H9 (cell line): ENCODE measurements around the gene ANTXRL. TPM values are rescaled to one million over a fixed set of nuclear protein-coding genes. Genes with fewer than 3 reads are reported as not detected.
"Not testable (repeated sequence)": the region's sequence is repeated elsewhere in the genome, so short reads cannot be mapped to it uniquely, and the experiment has no call there.

Experiments used
- DNase-seq: peaks from one replicate; pipeline ENCODE4 v3.0.0-alpha.2; 2017
- H2AFZ ChIP-seq: one replicate; pipeline ENCODE4 v1.6.1; 2013; ENCODE audit warnings: mild to moderate bottlenecking, low read length, control low read depth, moderate library complexity
- H2AK5ac ChIP-seq: 2 replicates; pipeline ENCODE4 v1.6.1; 2013; ENCODE audit warnings: low read length, control low read depth, mixed read lengths; ENCODE audit not compliant: insufficient read length
- H2BK120ac ChIP-seq: one replicate; pipeline ENCODE4 v1.6.1; 2013; ENCODE audit warnings: low read depth, mild to moderate bottlenecking, low read length, control low read depth, inconsistent platforms; ENCODE audit not compliant: poor library complexity, severe bottlenecking
- H2BK12ac ChIP-seq: 2 replicates; pipeline ENCODE4 v1.6.1; 2013; ENCODE audit warnings: low read length, control low read depth, mixed read lengths, low read depth; ENCODE audit not compliant: insufficient read length
- H2BK15ac ChIP-seq: 2 replicates; pipeline ENCODE4 v1.6.1; 2013; ENCODE audit warnings: low read depth, low read length, control low read depth
- H2BK20ac ChIP-seq: one replicate; pipeline ENCODE4 v1.6.1; 2013; ENCODE audit warnings: low read depth, mild to moderate bottlenecking, low read length, control low read depth, inconsistent platforms; ENCODE audit not compliant: poor library complexity, severe bottlenecking
- H2BK5ac ChIP-seq: 2 replicates; pipeline ENCODE4 v1.6.1; 2013; ENCODE audit warnings: low read length, control low read depth, mixed read lengths; ENCODE audit not compliant: insufficient read length
- H3K14ac ChIP-seq: 2 replicates; pipeline ENCODE4 v1.6.1; 2013; ENCODE audit warnings: low read length, control low read depth; ENCODE audit not compliant: insufficient read depth
- H3K18ac ChIP-seq: 2 replicates; pipeline ENCODE4 v1.6.1; 2013; ENCODE audit warnings: low read depth, mild to moderate bottlenecking, mixed read lengths, low read length, control low read depth; ENCODE audit not compliant: insufficient read length
- H3K23ac ChIP-seq: 2 replicates; pipeline ENCODE4 v1.6.1; 2013; ENCODE audit warnings: low read length, control low read depth, mixed read lengths, low read depth; ENCODE audit not compliant: insufficient read length
- H3K23me2 ChIP-seq: 2 replicates; pipeline ENCODE4 v1.6.1; 2013; ENCODE audit warnings: low read depth, mild to moderate bottlenecking, mixed read lengths, low read length, control low read depth; ENCODE audit not compliant: insufficient read length, poor library complexity, severe bottlenecking
- H3K27ac ChIP-seq: 2 replicates; pipeline ENCODE4 v1.5.1; 2013; ENCODE audit warnings: low read length, control low read depth, mixed read lengths, low read depth; ENCODE audit not compliant: insufficient read length
- H3K27me3 ChIP-seq: 2 replicates; pipeline ENCODE4 v1.6.1; 2013; ENCODE audit warnings: low read length, control low read depth, inconsistent platforms; ENCODE audit not compliant: insufficient read depth
- H3K4ac ChIP-seq: 2 replicates; pipeline ENCODE4 v1.6.1; 2013; ENCODE audit warnings: low read depth, mild to moderate bottlenecking, control low read depth, inconsistent platforms, low read length, moderate library complexity
- H3K4me1 ChIP-seq: 2 replicates; pipeline ENCODE4 v1.6.1; 2013; ENCODE audit warnings: low read length, control low read depth, inconsistent platforms; ENCODE audit not compliant: insufficient read depth
- H3K4me2 ChIP-seq: 2 replicates; pipeline ENCODE4 v1.6.1; 2013; ENCODE audit warnings: low read length, control low read depth, mixed read lengths; ENCODE audit not compliant: insufficient read length, insufficient read depth
- H3K56ac ChIP-seq: 2 replicates; pipeline ENCODE4 v1.6.1; 2013; ENCODE audit warnings: low read depth, mild to moderate bottlenecking, mixed read lengths, low read length, control low read depth; ENCODE audit not compliant: insufficient read length
- H3K79me1 ChIP-seq: 2 replicates; pipeline ENCODE4 v1.6.1; 2013; ENCODE audit warnings: low read depth, mild to moderate bottlenecking, moderate library complexity, low read length, control low read depth, inconsistent platforms; ENCODE audit not compliant: insufficient read depth, poor library complexity, severe bottlenecking
- H3K79me2 ChIP-seq: 2 replicates; pipeline ENCODE4 v1.6.1; 2013; ENCODE audit warnings: low read length, control low read depth, inconsistent platforms; ENCODE audit not compliant: insufficient read depth
- H3K9ac ChIP-seq: 2 replicates; pipeline ENCODE4 v1.6.1; 2013; ENCODE audit warnings: low read length, control low read depth, mixed read lengths; ENCODE audit not compliant: insufficient read length; ENCODE audit errors: extremely low read depth
- H3K9me3 ChIP-seq: one replicate; pipeline ENCODE4 v1.6.1; 2013; ENCODE audit warnings: low read depth, low read length, inconsistent platforms; ENCODE audit not compliant: control insufficient read depth
- H3T11ph ChIP-seq: one replicate; pipeline ENCODE4 v1.6.1; 2013; ENCODE audit warnings: mild to moderate bottlenecking, low read length, control low read depth, inconsistent platforms
- H4K20me1 ChIP-seq: one replicate; pipeline ENCODE4 v1.6.1; 2013; ENCODE audit not compliant: control insufficient read depth, insufficient read length, insufficient read depth
- H4K5ac ChIP-seq: 2 replicates; pipeline ENCODE4 v1.6.1; 2013; ENCODE audit warnings: low read depth, mild to moderate bottlenecking, mixed read lengths, low read length, control low read depth; ENCODE audit not compliant: insufficient read length
- H4K8ac ChIP-seq: replicated peaks from 2 replicates; pipeline ENCODE4 v1.6.1; 2013; ENCODE audit warnings: low read length, control low read depth, mixed read lengths, low read depth; ENCODE audit not compliant: insufficient read length
- H4K91ac ChIP-seq: 2 replicates; pipeline ENCODE4 v1.6.1; 2013; ENCODE audit warnings: low read depth, mild to moderate bottlenecking, moderate library complexity, mixed read lengths, low read length, control low read depth; ENCODE audit not compliant: insufficient read length
- H3K27ac Mint-ChIP-seq, 3 experiments: 2 replicates in 2 of 3; 3 replicates in 1 of 3; pipeline ENCODE4 v1.8.0; 2020 to 2021; ENCODE audit warnings: mixed read lengths in 3 of 3, mild to moderate bottlenecking in 1 of 3, moderate library complexity in 1 of 3
- H3K27me3 Mint-ChIP-seq: 2 replicates; pipeline ENCODE4 v1.8.0; 2021; ENCODE audit warnings: low read depth, mild to moderate bottlenecking, moderate library complexity, mixed read lengths
- H3K36me3 Mint-ChIP-seq, 3 experiments: 2 replicates in 2 of 3; 3 replicates in 1 of 3; pipeline ENCODE4 v1.8.0; 2020 to 2021; ENCODE audit warnings: low read depth in 3 of 3, mixed read lengths in 3 of 3; ENCODE audit not compliant: insufficient read depth in 1 of 3
- H3K4me1 Mint-ChIP-seq, 2 experiments: 2 replicates each; pipeline ENCODE4 v1.8.0; 2020; ENCODE audit warnings: mixed read lengths in 2 of 2
- H3K4me3 Mint-ChIP-seq, 2 experiments: 2 replicates in 1 of 2; 3 replicates in 1 of 2; pipeline ENCODE4 v1.8.0; 2020 to 2021; ENCODE audit warnings: mild to moderate bottlenecking in 2 of 2, mixed read lengths in 2 of 2, moderate library complexity in 1 of 2
- H3K9me3 Mint-ChIP-seq, 2 experiments: 2 replicates in 1 of 2; 3 replicates in 1 of 2; pipeline ENCODE4 v1.8.0; 2020; ENCODE audit warnings: mild to moderate bottlenecking in 2 of 2, mixed read lengths in 2 of 2, moderate library complexity in 1 of 2
- WGBS: extraction: QIAGEN DNeasy Blood & Tissue Kit; methylation state at CpG from one replicate; pipeline ENCODE4 v1.1.7; 2013; ENCODE audit warnings: missing lambda C conversion rate, low lambda C conversion rate, mixed read lengths; ENCODE audit not compliant: insufficient read length; ENCODE audit errors: extremely low coverage; 5-methylcytosine and 5-hydroxymethylcytosine counted together
- total RNA-seq: library from RNA; stranded (reverse); gene quantifications from 2 replicates; pipeline ENCODE4 v1.2.1, GENCODE V29; 2021

The ANTXRL gene
- total RNA-seq, 1 experiment from 2014 or later = not detected

GRCh38 chr10:46379233-46379848 lies 92.5 kb downstream of the ANTXRL start:
- H3K14ac ChIP-seq, H3K9me3 ChIP-seq, H3K4me1 ChIP-seq, DNase-seq, H3K27me3 ChIP-seq, H3K79me1 ChIP-seq, H3K4me1 Mint-ChIP-seq, H2AK5ac ChIP-seq, H4K8ac ChIP-seq, H2BK20ac ChIP-seq, H2BK120ac ChIP-seq, H2BK5ac ChIP-seq, H4K91ac ChIP-seq, H3K4me3 Mint-ChIP-seq, H4K20me1 ChIP-seq, H3K36me3 Mint-ChIP-seq, H3K9me3 Mint-ChIP-seq, H3K79me2 ChIP-seq, H3K23ac ChIP-seq, H3K27ac ChIP-seq, H2AFZ ChIP-seq, H3K4me2 ChIP-seq, H3K18ac ChIP-seq, H4K5ac ChIP-seq, H3K23me2 ChIP-seq, H3T11ph ChIP-seq, H3K27me3 Mint-ChIP-seq, H2BK12ac ChIP-seq, H3K56ac ChIP-seq, H3K27ac Mint-ChIP-seq, H2BK15ac ChIP-seq, H3K9ac ChIP-seq, H3K4ac ChIP-seq: not testable (repeated sequence)
- WGBS = no CpG with 5 or more reads among the region's 5 CpGs

Other genes with a start within 250 kb of the ANTXRL start
- not detected in 2 replicates for gene MSMB, start 240.7 kb upstream of the ANTXRL start, total RNA-seq
- not detected in 2 replicates for gene ANXA8L1, start 88.8 kb downstream of the ANTXRL start, total RNA-seq
- not detected in 2 replicates for gene NPY4R, start 179.0 kb downstream of the ANTXRL start, total RNA-seq